Activated CD4-positive, alpha-beta T cell treated with anti-CD3 and anti-CD28 coated beads for 48 hours (primary cell): ENCODE data around the gene ACP1.
"Not testable (repeated sequence)": the region's sequence is repeated elsewhere in the genome, so short reads cannot be mapped to it uniquely, and the experiment has no call there.

Experiments
- DNase-seq: peaks from one replicate; pipeline ENCODE4 v3.0.0-alpha.2; 2020

ACP1 gene

DNA sequence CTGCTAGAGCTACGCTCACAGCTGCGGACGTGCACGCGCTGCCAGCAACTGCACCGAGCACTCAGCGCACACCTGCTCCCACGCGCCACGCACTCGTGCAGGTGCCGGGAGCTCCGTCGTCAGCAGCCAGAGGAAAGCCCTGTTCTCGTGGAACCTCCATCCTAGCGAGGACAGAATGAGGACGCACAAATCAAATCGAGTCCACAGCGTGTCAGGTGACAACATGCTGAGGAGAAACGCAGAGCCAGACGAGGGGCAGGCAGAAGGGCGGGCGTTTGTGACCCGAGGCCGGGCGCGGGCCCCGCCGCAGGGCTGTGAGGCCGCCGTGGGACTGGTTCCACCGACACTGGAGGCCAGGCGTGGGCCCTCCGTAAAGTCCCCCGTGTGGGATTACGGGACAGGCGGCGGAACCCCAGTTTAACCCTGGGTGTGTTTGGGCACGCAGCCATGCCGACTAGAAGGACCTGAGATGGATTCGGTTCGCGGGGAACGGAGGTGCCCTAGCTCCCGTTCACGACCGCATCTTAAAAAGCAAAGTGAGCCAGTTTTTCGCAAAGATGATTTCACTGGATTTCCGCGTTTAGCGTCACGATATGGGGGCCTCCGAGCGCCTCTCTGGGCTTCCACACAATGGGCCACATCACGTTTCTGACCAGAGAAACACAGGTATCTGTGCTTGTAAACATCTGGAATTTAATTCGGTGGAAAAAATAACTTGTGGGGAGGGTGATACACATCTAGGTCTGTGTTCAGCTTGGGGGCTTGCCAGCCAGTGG lies 50.0 kb downstream of the ACP1 start:
- no peak for DNase-seq

DNA sequence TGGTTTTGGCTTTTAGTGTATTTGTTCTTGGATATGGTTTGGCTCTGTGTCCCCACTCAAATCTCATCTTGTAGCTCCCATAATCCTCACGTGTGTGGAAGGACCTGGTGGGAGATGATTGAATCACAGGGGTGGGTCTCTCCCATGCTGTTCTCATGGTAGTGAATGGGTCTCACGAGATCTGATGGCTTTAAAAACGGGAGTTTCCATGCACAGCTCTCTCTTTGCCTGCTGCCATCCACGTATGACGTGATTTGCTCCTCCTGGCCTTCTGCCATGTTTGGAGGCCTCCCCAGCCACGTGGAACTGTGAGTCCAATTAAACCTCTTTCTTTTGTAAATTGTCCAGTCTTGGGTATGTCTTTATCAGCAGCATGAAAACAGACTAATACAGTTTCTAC lies 51.2 kb downstream of the ACP1 start:
- not testable (repeated sequence) for DNase-seq

DNA sequence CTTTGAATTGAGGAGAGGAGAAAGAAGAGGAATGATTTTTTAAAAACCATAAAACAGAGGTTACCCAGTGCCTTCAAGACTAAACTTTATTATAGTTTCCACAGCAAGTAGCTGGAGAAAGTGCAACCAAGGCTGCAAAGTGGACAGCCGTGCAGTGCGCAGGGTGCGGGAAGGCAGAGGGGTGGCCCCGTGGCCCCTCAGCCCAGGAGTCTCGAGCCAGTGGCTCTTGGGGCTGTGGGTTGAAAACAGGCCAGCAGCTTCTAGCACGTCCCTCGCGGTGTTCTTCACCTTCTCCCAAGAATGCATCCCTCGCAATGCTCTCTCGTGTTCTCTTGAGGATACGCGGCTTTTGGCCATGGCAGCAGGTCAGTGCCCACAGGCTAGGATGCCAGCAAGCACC lies 51.6 kb downstream of the ACP1 start:
- no peak for DNase-seq

DNA sequence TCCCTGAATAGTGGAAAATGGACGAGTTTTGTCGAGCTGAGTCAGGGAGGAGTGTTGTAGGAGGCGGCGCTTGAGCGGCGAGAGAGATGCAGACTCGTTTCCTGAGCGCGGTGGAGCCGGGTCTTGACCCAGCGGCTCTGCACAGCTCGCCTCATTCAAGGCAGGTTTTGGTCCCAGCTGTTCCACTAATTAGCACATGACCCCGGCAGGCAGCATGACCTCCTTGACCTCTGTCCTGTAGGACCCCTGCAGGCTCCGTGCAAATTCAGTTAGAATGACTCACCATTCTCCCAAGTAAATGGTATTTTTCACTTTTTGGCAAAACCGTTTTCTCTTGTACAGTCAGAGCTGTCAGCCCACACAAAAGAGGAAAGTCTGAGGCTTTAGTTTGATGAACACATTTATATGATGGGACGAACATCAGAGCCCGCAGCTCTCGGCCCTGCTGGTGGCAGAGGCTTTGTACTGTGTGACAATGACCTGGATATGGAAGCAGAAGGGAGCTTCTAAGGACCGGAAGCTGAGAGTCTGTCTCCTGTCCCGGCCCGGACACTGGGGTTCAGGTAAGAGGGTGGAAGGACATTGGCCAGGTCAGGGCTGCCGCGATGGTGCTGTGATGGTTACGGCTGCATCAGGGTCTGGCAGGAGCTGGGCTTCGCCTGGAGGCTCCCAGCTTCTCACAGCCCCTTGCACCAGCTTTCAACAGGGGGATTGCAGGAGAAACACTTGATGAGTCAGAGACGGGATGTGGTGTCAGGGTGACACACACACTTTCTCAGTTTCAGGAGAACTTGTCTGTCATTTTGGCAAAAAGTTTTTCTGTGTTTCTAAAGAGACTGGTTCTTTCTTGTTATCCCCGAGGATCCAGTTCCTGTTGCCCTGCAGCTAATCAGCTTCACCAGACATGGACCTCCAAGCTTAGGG lies 53.0 kb downstream of the ACP1 start:
- peak; percentile 47 for DNase-seq

DNA sequence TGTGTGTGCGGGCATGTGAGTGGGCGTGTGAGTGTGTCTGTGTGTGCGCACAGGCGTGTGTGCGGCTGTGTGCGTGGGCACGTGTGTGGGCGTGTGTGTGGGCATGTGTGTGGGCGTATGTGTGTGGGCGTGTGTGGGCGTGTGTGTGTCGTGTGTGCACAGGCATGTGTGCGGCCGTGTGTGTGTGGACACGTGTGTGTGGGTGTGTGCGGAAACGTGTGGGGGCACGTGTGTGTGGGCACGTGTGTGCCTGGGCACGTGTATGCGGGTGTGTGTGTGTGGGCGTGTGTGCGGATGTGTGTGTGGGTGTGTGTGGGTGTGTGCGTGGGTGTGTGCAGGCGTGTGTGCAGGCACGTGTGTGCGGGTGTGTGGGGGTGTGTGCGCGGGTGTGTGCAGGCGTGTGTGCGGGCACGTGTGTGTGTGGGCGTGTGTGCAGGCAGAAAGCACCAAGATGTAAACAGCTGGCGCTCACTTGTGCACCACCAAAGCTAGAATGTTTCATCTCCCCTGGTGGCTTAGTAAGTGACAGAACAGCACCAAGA lies 54.4 kb downstream of the ACP1 start:
- no peak for DNase-seq

DNA sequence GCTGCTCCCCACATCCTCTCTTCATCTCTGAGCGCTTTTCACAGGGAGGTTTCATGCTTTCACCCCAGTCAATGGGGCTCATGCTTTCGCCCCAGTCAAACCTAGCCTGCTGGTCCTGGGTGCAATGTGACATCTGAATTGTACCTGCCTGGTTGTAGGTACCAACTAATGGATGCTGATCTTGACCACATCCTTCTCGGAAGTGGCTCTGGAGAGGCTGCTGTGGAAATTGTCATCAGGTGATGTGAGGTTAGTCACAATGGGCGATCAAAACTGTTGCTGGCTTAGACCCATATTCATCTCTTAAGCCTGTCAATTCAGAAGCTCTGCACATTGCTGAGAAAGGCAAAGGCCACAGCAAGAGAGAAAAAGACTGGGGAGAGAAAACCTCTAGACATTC lies 55.8 kb downstream of the ACP1 start:
- DNase-seq: no peak

DNA sequence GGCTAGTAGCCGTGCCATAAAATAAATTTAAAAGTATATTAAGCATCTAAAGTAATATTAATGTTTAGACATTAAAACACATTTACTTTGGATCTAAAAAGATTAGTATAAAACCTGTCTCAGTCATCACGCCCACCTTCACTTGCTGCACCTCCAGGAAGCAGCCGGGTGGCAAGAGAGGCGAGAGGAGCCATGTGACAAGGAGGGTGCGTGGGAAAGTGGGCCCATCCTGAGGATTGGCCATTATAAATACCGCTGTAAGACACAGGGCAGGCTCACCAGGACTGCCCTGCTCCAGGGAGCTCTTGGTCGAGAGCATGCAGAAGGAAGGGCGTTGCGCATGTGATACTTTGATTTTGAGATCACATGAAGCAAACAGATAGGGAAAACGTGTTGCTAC lies 57.6 kb downstream of the ACP1 start:
- DNase-seq: no peak

DNA sequence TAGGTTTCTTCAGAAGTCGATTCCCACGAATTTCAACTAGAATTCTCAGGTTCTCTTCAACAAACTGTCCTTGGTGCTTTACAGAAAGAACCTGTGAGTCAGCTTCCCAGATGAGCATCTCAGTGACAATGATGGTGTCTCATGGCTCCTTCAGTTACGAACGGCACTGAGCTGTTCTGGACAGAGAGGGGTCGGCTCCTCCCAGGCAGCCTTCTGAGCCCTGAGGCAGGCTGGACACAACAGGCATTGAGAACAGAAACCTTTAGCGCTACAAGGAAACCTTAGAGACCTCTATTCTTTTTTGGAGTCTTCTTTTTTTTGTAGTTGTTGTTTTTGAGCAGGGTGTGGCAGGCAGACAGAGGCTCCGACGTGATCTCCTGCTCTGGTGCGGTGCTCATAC lies 58.3 kb downstream of the ACP1 start:
- no peak for DNase-seq
